Natural killer cell treated with Interleukin-12 subunit alpha and Interleukin-12 subunit beta and Interleukin-15 and Interleukin-18, amount 100 ng/mL, for 72 hours (primary cell): ENCODE data around the gene CYYR1. TPM values are rescaled to one million over a fixed set of nuclear protein-coding genes. Genes with fewer than 3 reads are reported as not detected.
"Not testable (repeated sequence)": the region's sequence is repeated elsewhere in the genome, so short reads cannot be mapped to it uniquely, and the experiment has no call there.

Experiments
- ATAC-seq, 2 donors: fragments of 150-1000 bp; cut with Tn5 transposase in 1 of 2; sonication (Bioruptor Pico), chemical (Tn5 transposase) in 1 of 2; 2 replicates each; pipeline ENCODE4 v1.10.0; 2021
- DNase-seq: peaks from one replicate; pipeline ENCODE4 v3.0.0; 2022; ENCODE audit warnings: low spot score
- H3K27ac Mint-ChIP-seq, 2 donors: 1 replicate in 1 of 2; 2 replicates in 1 of 2; pipeline ENCODE4 v1.8.0; 2022; ENCODE audit warnings: mixed read lengths in 2 of 2, mild to moderate bottlenecking in 1 of 2, moderate library complexity in 1 of 2
- H3K27me3 Mint-ChIP-seq, 2 donors: 1 replicate in 1 of 2; 2 replicates in 1 of 2; pipeline ENCODE4 v1.8.0; 2022; ENCODE audit warnings: mixed read lengths in 2 of 2
- H3K36me3 Mint-ChIP-seq: one replicate; pipeline ENCODE4 v1.8.0; 2022; ENCODE audit warnings: mixed read lengths
- H3K4me1 Mint-ChIP-seq, 2 donors: 1 replicate in 1 of 2; 2 replicates in 1 of 2; pipeline ENCODE4 v1.8.0; 2022; ENCODE audit warnings: low read depth in 2 of 2, mixed read lengths in 2 of 2, mild to moderate bottlenecking in 1 of 2
- H3K4me3 Mint-ChIP-seq: one replicate; pipeline ENCODE4 v1.8.0; 2022; ENCODE audit warnings: mixed read lengths
- H3K9me3 Mint-ChIP-seq: 2 replicates; pipeline ENCODE4 v1.8.0; 2022; ENCODE audit warnings: mixed read lengths
- total RNA-seq, 2 donors: library from RNA; stranded (reverse); gene quantifications; one replicate each; pipeline ENCODE4 v1.2.3, GENCODE V29; 2022

CYYR1 gene
- total RNA-seq, 2 donors from 2014 or later, result not detected

GRCh38 chr21:26499495-26499894 lies 73.6 kb downstream of the CYYR1 start:
- DNase-seq, result no peak
- Mint-ChIP-seq H3K27ac (no peak overlapping the region), H3K36me3 (peaks cover 5% of the 10 kb centered on the region), H3K4me3 (no peak overlapping the region), H3K4me1 (no peaks in the 10 kb centered on the region), H3K27me3 (no peaks in the 10 kb centered on the region), H3K9me3 (peaks cover 17% of the 10 kb centered on the region)
- ATAC-seq, result no peak

- Mint-ChIP-seq H3K27me3 (no peaks in the 10 kb centered on the region), H3K4me1 (no peaks in the 10 kb centered on the region), H3K27ac (no peak overlapping the region), H3K36me3 (peaks cover 5% of the 10 kb centered on the region), H3K9me3 (peaks cover 33% of the 10 kb centered on the region), H3K4me3 (no peak overlapping the region)
- ATAC-seq (no peak), DNase-seq (no peak)
Measured at GRCh38 chr21:26495283-26495849, 77.7 kb downstream of the CYYR1 start.

- no peak overlapping the region for H3K27ac Mint-ChIP-seq
- ATAC-seq (no peak), DNase-seq (no peak)
- no peaks in the 10 kb centered on the region for H3K27me3 Mint-ChIP-seq
- H3K36me3 Mint-ChIP-seq, result no peaks in the 10 kb centered on the region
- peaks cover 20% of the 10 kb centered on the region for H3K9me3 Mint-ChIP-seq
- no peaks in the 10 kb centered on the region for H3K4me1 Mint-ChIP-seq
- no peak overlapping the region for H3K4me3 Mint-ChIP-seq
Measured at GRCh38 chr21:26491663-26492062, 81.4 kb downstream of the CYYR1 start.

GRCh38 chr21:26490771-26491170 lies 82.3 kb downstream of the CYYR1 start:
- Mint-ChIP-seq H3K36me3 (no peaks in the 10 kb centered on the region), H3K4me1 (no peaks in the 10 kb centered on the region), H3K9me3 (peaks cover 20% of the 10 kb centered on the region), H3K27me3 (no peaks in the 10 kb centered on the region), H3K4me3 (no peak overlapping the region), H3K27ac (no peak overlapping the region)
- ATAC-seq, result no peak
- DNase-seq, result no peak

- DNase-seq (no peak), ATAC-seq (no peak)
- Mint-ChIP-seq H3K27ac (no peak overlapping the region), H3K36me3 (no peaks in the 10 kb centered on the region), H3K4me3 (no peak overlapping the region), H3K4me1 (no peaks in the 10 kb centered on the region), H3K27me3 (no peaks in the 10 kb centered on the region), H3K9me3 (peaks cover 17% of the 10 kb centered on the region)
Measured at GRCh38 chr21:26489781-26490180, 83.3 kb downstream of the CYYR1 start.

- H3K36me3 Mint-ChIP-seq, result no peaks in the 10 kb centered on the region
- ATAC-seq (no peak), DNase-seq (no peak)
- H3K27ac Mint-ChIP-seq, result no peak overlapping the region
- peaks cover 16% of the 10 kb centered on the region for H3K9me3 Mint-ChIP-seq
- H3K27me3 Mint-ChIP-seq, result no peaks in the 10 kb centered on the region
- no peak overlapping the region for H3K4me3 Mint-ChIP-seq
- no peaks in the 10 kb centered on the region for H3K4me1 Mint-ChIP-seq
Measured at GRCh38 chr21:26487981-26488480, 85.1 kb downstream of the CYYR1 start.

- H3K27me3 Mint-ChIP-seq, result no peaks in the 10 kb centered on the region
- no peaks in the 10 kb centered on the region for H3K4me1 Mint-ChIP-seq
- H3K36me3 Mint-ChIP-seq, result no peaks in the 10 kb centered on the region
- ATAC-seq (peak in 1 of 2 donors; percentile 11), DNase-seq (no peak)
- no peak overlapping the region for H3K27ac Mint-ChIP-seq
- no peak overlapping the region for H3K4me3 Mint-ChIP-seq
- peaks cover 18% of the 10 kb centered on the region for H3K9me3 Mint-ChIP-seq
Measured at GRCh38 chr21:26473471-26473870, 99.6 kb downstream of the CYYR1 start.

- no peak for ATAC-seq
- DNase-seq, result no peak
- Mint-ChIP-seq H3K4me1 (no peaks in the 10 kb centered on the region), H3K9me3 (peaks cover 18% of the 10 kb centered on the region), H3K27ac (no peak overlapping the region), H3K27me3 (no peaks in the 10 kb centered on the region), H3K36me3 (no peaks in the 10 kb centered on the region), H3K4me3 (no peak overlapping the region)
Measured at GRCh38 chr21:26471099-26471471, 102.0 kb downstream of the CYYR1 start.

- H3K4me3 Mint-ChIP-seq, result no peak overlapping the region
- peaks cover 18% of the 10 kb centered on the region for H3K9me3 Mint-ChIP-seq
- ATAC-seq, result no peak
- H3K27me3 Mint-ChIP-seq, result no peaks in the 10 kb centered on the region
- H3K4me1 Mint-ChIP-seq, result no peaks in the 10 kb centered on the region
- no peaks in the 10 kb centered on the region for H3K36me3 Mint-ChIP-seq
- no peak overlapping the region for H3K27ac Mint-ChIP-seq
- no peak for DNase-seq
Measured at GRCh38 chr21:26470351-26471098, 102.6 kb downstream of the CYYR1 start.

GRCh38 chr21:26469789-26470188 lies 103.3 kb downstream of the CYYR1 start:
- H3K4me3 Mint-ChIP-seq, result no peak overlapping the region
- H3K27me3 Mint-ChIP-seq, result no peaks in the 10 kb centered on the region
- no peaks in the 10 kb centered on the region for H3K4me1 Mint-ChIP-seq
- peaks cover 18% of the 10 kb centered on the region for H3K9me3 Mint-ChIP-seq
- DNase-seq, result no peak
- ATAC-seq, result no peak
- no peak overlapping the region for H3K27ac Mint-ChIP-seq
- H3K36me3 Mint-ChIP-seq, result no peaks in the 10 kb centered on the region

- Mint-ChIP-seq H3K4me3 (no peak overlapping the region), H3K36me3 (no peaks in the 10 kb centered on the region), H3K4me1 (no peaks in the 10 kb centered on the region), H3K27me3 (no peaks in the 10 kb centered on the region), H3K27ac (no peak overlapping the region), H3K9me3 (peaks cover 14% of the 10 kb centered on the region)
- no peak for ATAC-seq
- DNase-seq, result no peak
Measured at GRCh38 chr21:26465916-26466315, 107.2 kb downstream of the CYYR1 start.

GRCh38 chr21:26461500-26461899 lies 111.6 kb downstream of the CYYR1 start:
- Mint-ChIP-seq H3K27me3 (no peaks in the 10 kb centered on the region), H3K4me3 (no peak overlapping the region), H3K4me1 (no peaks in the 10 kb centered on the region), H3K9me3 (peaks cover 4% of the 10 kb centered on the region), H3K36me3 (peaks cover 5% of the 10 kb centered on the region), H3K27ac (no peak overlapping the region)
- DNase-seq (no peak), ATAC-seq (no peak)

GRCh38 chr21:26460621-26461020 lies 112.5 kb downstream of the CYYR1 start:
- ATAC-seq, result no peak

GRCh38 chr21:26458854-26459253 lies 114.2 kb downstream of the CYYR1 start:
- H3K36me3 Mint-ChIP-seq, ATAC-seq, H3K4me1 Mint-ChIP-seq, H3K27ac Mint-ChIP-seq, DNase-seq, H3K27me3 Mint-ChIP-seq, H3K9me3 Mint-ChIP-seq, H3K4me3 Mint-ChIP-seq: not testable (repeated sequence)

More at GRCh38 chr21:26460621-26461020, 112.5 kb downstream of the CYYR1 start:
- no peak overlapping the region for H3K27ac Mint-ChIP-seq
- no peaks in the 10 kb centered on the region for H3K27me3 Mint-ChIP-seq
- peaks cover 5% of the 10 kb centered on the region for H3K36me3 Mint-ChIP-seq
- no peaks in the 10 kb centered on the region for H3K4me1 Mint-ChIP-seq
- H3K4me3 Mint-ChIP-seq, result no peak overlapping the region
- H3K9me3 Mint-ChIP-seq, result peaks cover 4% of the 10 kb centered on the region
- DNase-seq, result no peak
